ENCODE data around the gene BST1.

BST1 gene, protein sequence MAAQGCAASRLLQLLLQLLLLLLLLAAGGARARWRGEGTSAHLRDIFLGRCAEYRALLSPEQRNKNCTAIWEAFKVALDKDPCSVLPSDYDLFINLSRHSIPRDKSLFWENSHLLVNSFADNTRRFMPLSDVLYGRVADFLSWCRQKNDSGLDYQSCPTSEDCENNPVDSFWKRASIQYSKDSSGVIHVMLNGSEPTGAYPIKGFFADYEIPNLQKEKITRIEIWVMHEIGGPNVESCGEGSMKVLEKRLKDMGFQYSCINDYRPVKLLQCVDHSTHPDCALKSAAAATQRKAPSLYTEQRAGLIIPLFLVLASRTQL

DNA sequence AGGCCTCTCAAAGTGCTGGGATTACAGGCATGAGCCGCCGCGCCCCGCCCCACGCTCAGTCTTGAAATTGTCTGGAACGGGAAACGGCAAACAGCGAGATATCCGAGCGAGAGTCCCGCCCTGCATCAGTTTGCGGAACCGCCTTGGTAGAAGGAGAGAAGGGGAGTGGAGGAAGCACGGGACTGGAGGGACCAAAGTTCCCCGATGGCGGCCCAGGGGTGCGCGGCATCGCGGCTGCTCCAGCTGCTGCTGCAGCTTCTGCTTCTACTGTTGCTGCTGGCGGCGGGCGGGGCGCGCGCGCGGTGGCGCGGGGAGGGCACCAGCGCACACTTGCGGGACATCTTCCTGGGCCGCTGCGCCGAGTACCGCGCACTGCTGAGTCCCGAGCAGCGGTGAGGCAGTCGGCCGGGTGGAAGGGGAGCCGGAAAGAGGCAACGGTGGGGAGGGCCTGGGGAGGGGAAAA, at the start of gene BST1:
BST1 (plus strand) TSS at position 125 of the 463 bp plus-strand sequence; CDS start at position 205, 80 bp downstream.
- no peaks in the 10 kb centered on the region for H3K36me3 ChIP-seq (ENCODE audit: insufficient read depth, low read length)
- peak within 1 kb of the TSS; percentile 59 for H3K9ac ChIP-seq (ENCODE audit: low read depth, low read length)
- H3K4me1 ChIP-seq (ENCODE audit: insufficient read depth, low read length): no peaks in the 10 kb centered on the region
- no peaks in the 10 kb centered on the region for H3K9me3 ChIP-seq (ENCODE audit: control insufficient read depth, insufficient read depth, low read length)

DNA sequence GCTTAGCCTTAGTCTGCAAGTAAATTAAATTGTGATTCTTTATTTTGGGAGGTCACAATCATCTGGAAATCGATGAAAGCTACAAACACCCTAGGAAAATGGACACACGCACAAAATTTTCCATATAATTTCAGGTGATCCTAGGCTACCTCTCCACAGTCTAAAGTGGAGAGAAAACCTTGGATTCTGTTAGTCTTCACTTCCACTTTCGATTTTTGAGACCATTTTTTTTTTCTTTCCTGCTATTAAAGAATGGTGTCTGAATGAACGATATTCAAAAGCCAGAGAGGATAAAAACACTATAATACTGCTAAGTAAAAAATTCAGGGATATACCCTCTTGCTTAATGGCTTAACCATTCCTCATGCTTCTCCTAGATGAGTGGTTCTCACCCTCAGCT, 49.4 kb upstream of the BST1 start:
- H3K4me1 ChIP-seq (ENCODE audit: insufficient read depth, low read length): peaks cover 18% of the 10 kb centered on the region
- H3K9ac ChIP-seq (ENCODE audit: low read depth, low read length): peak overlapping the region; percentile 59
- H3K9me3 ChIP-seq (ENCODE audit: control insufficient read depth, insufficient read depth, low read length): no peaks in the 10 kb centered on the region
- H3K36me3 ChIP-seq (ENCODE audit: insufficient read depth, low read length): no peaks in the 10 kb centered on the region

DNA sequence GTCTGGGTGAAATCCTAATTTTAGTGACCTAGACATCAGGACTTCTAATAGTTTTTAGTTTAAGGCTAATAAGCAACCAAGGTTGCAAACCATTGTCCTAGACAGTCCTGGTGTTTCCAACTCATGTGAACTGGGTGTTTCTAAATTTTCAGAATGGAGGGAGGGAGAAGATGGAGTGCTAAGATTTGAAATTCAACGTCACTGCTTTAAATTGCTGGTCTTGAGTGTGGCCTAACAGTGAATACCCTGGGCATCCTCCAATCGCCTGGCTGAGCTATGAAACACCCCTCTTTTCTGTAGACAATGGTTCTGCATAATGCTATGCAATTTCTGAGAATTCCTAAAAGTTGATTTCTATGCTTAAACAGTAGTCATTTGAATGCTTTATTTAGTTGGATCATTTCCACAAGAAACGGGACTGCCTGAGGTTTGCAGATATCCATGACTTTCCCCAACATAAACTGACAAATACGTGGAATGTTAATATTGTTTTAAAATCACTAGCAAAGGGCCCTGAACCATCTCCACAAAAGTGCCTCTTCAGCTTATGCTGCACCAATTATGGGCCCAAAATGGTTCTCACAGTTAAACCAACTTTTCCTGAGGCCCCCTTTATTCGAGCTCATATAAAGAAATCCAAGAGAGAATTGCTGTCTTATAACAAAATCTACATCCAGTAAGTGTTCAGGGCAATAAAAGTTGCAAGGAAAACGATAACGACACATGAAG, 48.8 kb upstream of the BST1 start:
- H3K9me3 ChIP-seq (ENCODE audit: control insufficient read depth, insufficient read depth, low read length): no peaks in the 10 kb centered on the region
- peaks cover 18% of the 10 kb centered on the region for H3K4me1 ChIP-seq (ENCODE audit: insufficient read depth, low read length)
- H3K36me3 ChIP-seq (ENCODE audit: insufficient read depth, low read length): no peaks in the 10 kb centered on the region
- peak overlapping the region; percentile 59 for H3K9ac ChIP-seq (ENCODE audit: low read depth, low read length)

DNA sequence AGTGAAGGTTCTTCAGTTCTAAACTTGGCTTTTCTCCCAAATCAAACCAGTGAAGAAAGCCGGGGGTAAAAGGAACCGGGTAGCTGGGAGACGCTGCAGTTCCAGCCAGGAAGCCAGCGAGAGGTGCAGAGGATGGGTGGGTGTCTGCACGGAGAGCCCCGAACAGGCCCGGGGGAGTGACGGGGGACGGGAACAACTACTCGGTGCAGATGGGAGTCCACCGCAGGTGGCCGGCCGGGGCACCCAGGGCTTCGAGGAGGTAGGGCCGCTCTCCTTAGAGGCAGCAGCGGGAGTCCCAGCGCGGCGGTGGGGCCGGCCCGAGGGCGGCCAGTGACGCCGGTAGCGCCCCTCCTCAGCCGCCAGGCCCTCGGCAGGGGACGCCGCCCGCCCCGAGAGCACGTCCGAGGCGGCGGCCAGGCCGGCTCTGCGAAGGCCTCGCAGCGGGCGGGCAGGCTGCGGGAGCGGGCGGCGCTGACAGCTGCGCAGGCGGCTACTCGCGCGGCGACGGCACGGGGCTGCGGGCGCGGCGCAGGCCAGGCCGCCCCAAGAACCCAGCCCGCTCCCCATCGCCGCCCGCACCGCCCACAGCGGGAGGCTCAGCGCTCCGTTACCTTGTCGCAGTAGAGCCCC, 48.2 kb upstream of the BST1 start:
- no peaks in the 10 kb centered on the region for H3K9me3 ChIP-seq (ENCODE audit: control insufficient read depth, insufficient read depth, low read length)
- peak overlapping the region; percentile 59 for H3K9ac ChIP-seq (ENCODE audit: low read depth, low read length)
- H3K36me3 ChIP-seq (ENCODE audit: insufficient read depth, low read length): no peaks in the 10 kb centered on the region; the same call in 1 of the 2 replicates
- H3K4me1 ChIP-seq (ENCODE audit: insufficient read depth, low read length): peaks cover 17% of the 10 kb centered on the region

DNA sequence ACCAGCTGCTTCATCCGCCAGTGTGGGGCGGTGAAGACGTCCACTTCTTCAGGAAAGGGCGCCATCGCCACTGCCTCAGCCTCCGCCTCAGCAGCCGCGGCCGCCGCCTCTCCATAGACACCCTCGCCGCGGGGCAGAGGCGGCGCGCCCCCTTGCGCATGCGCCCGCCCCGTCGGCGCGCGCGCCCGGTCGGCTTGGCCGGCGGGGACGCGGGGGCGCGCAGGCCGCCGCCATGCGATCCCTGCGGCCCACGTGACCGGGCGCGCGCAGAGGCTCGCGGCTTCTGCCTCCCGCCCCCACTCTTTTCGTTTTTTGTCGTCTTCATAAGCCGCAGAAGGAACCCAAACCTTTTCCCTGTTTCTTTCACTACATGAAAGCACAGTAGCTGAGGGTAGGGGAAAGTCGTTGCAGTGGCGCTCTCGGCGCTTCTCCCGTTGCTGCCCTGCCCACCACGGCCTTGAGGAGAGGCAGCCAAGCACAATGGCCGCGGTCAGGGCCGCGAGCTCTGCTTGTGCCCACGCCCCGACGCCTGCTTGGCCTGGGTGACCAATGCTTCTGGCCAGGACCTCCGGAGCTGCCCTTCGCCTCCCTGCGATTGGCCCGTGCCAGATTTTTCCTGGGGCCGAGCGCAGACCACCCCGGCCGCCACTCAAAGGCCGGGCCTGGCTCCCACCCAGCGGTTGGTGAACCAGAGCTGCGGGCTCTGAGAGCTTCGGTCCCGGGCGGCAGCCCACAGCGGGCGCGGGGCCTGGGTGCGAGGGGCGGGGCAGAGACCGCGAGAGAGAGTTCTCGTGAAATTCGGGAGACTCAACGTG, 47.4 kb upstream of the BST1 start, which contains the start of gene FBXL5:
FBXL5 (minus strand) TSS at position 135 of the 815 bp plus-strand sequence; CDS start at position 65, 70 bp downstream.
- peaks cover 16% of the 10 kb centered on the region for H3K4me1 ChIP-seq (ENCODE audit: insufficient read depth, low read length)
- no peaks in the 10 kb centered on the region for H3K9me3 ChIP-seq (ENCODE audit: control insufficient read depth, insufficient read depth, low read length)
- peaks cover 2% of the 10 kb centered on the region; the same call in 1 of the 2 replicates for H3K36me3 ChIP-seq (ENCODE audit: insufficient read depth, low read length)
- peak within 1 kb of the TSS; percentile 59 for H3K9ac ChIP-seq (ENCODE audit: low read depth, low read length)

DNA sequence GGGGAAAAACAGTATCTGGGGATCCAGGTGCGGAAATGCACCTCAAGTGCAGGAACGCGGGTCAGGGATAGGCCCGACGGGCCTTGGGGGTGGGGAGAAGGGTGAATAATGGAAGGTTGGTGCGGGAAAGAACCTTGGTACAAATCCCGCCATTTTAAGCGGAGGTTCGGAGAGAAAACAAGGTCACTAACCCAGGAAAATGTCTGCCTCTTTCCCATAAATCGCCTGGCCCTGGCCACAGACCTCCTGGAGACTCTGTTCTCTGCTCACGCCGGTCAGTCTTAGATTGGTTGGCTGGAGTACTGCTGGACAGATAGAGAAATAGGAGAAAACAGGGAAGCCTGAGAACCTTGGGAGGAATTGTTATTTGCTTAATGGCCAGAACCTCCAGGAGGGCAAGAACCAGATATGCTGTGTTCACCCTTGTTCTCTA, 46.8 kb upstream of the BST1 start:
- Histone ChIP-seq H3K36me3 (ENCODE audit: insufficient read depth, low read length) (peaks cover 3% of the 10 kb centered on the region; the same call in 1 of the 2 replicates), H3K9ac (ENCODE audit: low read depth, low read length) (peak overlapping the region; percentile 59), H3K9me3 (ENCODE audit: control insufficient read depth, insufficient read depth, low read length) (no peaks in the 10 kb centered on the region), H3K4me1 (ENCODE audit: insufficient read depth, low read length) (peaks cover 16% of the 10 kb centered on the region)

DNA sequence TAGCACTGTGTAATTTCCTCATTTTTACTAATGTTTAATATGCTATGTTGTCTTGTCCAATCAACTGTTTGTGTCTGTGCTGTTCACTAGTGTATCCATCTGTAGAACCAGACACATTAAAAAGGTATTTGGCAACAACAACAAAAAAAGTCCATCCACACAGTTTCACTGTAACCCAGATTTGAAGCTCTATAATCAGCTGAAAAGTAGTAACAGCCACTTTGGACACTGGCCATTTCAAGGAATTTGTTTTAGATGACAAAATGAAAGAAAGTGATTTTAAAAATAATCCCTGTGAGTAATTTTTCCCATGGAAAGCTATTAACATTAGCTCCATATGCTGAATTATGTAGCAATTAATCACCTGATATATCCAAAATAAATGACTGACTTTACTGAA, 45.5 kb upstream of the BST1 start:
- Histone ChIP-seq H3K9ac (ENCODE audit: low read depth, low read length) (no peak overlapping the region), H3K9me3 (ENCODE audit: control insufficient read depth, insufficient read depth, low read length) (no peaks in the 10 kb centered on the region), H3K4me1 (ENCODE audit: insufficient read depth, low read length) (peaks cover 16% of the 10 kb centered on the region), H3K36me3 (ENCODE audit: insufficient read depth, low read length) (peaks cover 7% of the 10 kb centered on the region; the same call in 1 of the 2 replicates)

DNA sequence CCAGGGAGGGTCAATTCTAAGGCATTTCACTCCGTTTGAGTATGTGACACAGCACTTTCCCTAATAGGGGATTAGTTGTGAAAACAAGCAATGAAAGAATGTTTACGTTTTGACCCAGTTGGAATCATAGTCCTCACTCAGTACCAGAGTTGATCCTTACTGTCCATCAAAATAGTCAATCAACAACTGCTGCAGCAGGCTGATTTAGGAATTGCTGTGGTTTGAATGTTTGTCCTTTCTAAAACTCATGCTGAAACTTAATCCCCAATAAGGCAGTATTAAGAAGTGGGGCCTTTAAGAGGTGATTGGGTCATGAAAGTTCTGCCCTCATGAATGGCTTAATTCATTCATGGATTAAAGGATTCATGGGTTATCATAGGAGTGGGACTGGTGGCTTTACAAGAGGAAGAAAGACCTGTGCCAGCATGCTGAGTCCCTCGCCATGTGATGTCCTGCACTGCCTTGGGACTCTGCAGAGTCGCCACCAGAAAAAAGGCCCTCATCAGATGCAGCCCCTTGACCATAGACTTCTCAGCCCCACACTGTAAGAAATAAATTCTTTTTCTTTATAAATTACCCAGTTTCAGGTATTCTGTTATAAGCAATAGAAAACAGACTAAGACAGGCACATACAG, 44.6 kb upstream of the BST1 start:
- Histone ChIP-seq H3K9ac (ENCODE audit: low read depth, low read length) (no peak overlapping the region), H3K4me1 (ENCODE audit: insufficient read depth, low read length) (peaks cover 14% of the 10 kb centered on the region), H3K9me3 (ENCODE audit: control insufficient read depth, insufficient read depth, low read length) (no peaks in the 10 kb centered on the region), H3K36me3 (ENCODE audit: insufficient read depth, low read length) (peaks cover 7% of the 10 kb centered on the region; the same call in 1 of the 2 replicates)

DNA sequence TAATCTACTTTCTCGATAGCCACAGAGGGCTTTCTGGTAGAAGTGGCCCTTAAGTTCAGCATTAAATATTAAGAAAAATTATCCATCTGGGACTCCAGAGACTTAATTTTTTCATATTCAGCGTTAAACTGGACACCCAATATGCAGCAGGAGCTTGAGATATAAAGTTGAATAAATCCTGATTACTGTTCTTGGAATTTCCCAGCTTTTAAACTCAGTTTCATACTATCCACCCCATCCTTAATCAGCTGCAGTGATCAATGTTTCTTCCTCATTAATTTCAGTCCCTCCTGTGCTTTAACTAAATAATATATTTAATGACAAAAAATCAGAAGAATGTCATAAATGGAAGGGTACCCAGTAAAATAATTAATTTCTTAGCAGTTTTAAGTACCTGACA, 44.1 kb upstream of the BST1 start:
- H3K9ac ChIP-seq (ENCODE audit: low read depth, low read length): no peak overlapping the region
- peaks cover 12% of the 10 kb centered on the region for H3K4me1 ChIP-seq (ENCODE audit: insufficient read depth, low read length)
- no peaks in the 10 kb centered on the region for H3K9me3 ChIP-seq (ENCODE audit: control insufficient read depth, insufficient read depth, low read length)
- H3K36me3 ChIP-seq (ENCODE audit: insufficient read depth, low read length): peaks cover 7% of the 10 kb centered on the region; the same call in 1 of the 2 replicates

DNA sequence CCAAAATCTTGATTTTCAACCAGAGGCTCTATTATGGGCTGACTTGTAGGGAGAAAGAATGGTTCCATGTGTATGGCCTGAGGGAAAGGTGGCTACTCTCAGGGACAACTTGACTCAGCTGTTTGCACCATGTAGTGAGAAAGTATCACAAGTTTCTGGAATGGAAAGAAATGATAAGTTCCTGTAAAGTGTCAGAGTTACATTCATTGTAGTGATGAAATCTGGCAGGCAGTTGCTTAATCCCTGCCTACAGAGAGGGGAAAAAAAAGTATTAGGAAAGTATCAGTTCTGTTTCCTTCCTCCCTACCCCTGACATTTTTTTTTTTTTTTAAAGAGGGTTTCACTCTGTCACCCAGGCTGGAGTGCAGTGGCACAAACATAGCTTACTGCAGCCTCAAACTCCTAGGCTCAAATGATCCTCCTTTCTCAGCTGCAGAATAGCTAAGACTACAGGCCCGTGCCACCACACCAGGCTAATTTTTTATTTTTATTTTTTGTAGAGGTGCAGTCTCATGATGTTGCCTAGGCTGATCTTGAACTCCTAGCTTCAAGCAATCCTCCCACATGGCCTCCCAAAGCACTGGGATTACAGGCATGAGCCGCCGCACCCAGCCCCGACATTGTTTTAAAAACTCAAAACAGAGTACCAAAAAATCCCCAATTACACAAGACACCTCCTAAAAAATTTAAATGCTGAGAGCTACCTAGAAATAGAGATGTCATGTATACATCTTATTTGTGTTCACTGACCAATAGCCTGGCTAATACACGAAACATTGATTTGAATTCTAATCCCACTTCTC, 42.9 kb upstream of the BST1 start:
- Histone ChIP-seq H3K9ac (ENCODE audit: low read depth, low read length) (no peak overlapping the region), H3K36me3 (ENCODE audit: insufficient read depth, low read length) (peaks cover 7% of the 10 kb centered on the region; the same call in 1 of the 2 replicates), H3K4me1 (ENCODE audit: insufficient read depth, low read length) (peaks cover 12% of the 10 kb centered on the region), H3K9me3 (ENCODE audit: control insufficient read depth, insufficient read depth, low read length) (no peaks in the 10 kb centered on the region)

DNA sequence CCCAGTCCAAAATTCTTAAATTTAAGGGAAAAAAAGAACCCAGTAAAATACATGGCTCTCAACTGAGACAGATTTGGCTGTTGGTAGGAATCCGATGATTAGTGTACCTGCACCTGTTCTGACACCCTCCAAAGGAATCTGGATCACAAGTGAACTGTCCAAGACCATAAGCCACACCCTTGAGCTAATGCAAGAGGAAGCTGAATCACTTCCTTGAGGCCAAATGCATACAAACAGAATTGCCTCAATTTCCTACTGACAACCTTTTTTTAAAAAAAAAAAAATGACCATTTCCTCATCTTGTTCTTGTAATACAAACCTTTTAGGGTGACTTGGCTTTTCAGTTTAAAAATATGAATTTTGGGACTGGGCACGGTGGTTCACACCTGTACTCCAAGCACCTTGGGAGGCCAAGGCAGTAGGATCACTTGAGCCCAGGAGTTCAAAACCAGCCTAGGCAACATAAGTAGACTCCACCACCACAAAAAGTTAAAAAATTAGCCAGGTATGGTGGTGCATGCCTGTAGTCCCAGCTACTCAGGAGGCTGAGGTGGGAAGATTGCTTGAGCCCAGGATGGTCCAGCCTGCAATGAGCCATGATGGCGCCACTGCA, 37.0 kb upstream of the BST1 start:
- Histone ChIP-seq H3K9ac (ENCODE audit: low read depth, low read length) (no peak overlapping the region), H3K4me1 (ENCODE audit: insufficient read depth, low read length) (0 out of 2 replicates have a peak, but pooled peaks cover 8% of the 10 kb centered on the region), H3K9me3 (ENCODE audit: control insufficient read depth, insufficient read depth, low read length) (no peaks in the 10 kb centered on the region), H3K36me3 (ENCODE audit: insufficient read depth, low read length) (peaks cover 14% of the 10 kb centered on the region)

DNA sequence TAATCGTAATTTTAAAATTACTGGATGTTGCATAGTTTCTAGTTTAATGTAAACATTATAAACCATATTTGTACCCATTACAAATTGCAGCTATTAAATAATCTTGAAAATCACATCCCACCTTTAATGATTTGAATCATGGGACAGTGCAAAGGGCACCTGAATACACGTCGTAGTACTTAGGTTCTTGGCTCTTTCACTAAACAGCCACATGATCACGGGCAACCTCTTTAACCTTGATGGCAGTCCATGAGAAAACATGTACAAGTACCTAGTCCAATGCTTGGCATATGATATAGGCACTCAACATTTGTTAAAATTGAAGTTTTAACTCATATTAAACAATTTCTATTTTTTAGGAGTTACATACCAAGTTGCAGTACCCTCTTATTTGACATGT, 35.9 kb upstream of the BST1 start:
- Histone ChIP-seq H3K4me1 (ENCODE audit: insufficient read depth, low read length) (0 out of 2 replicates have a peak, but pooled peaks cover 8% of the 10 kb centered on the region), H3K36me3 (ENCODE audit: insufficient read depth, low read length) (peaks cover 10% of the 10 kb centered on the region), H3K9ac (ENCODE audit: low read depth, low read length) (no peak overlapping the region), H3K9me3 (ENCODE audit: control insufficient read depth, insufficient read depth, low read length) (no peaks in the 10 kb centered on the region)
